Esophagus squamous epithelium (tissue), 5 donors: ENCODE results near the gene STX10. TPM values are rescaled to one million over a fixed set of nuclear protein-coding genes. Genes with fewer than 3 reads are reported as not detected.

Source experiments
- DNase-seq: peaks from one replicate; lab custom pipeline; 2025; lab: John Stamatoyannopoulos, UW
- H3K27ac ChIP-seq, 4 donors: fragments of 200-600 bp; sonication (generic); one replicate each; pipeline ENCODE4 v1.5.1; 2016 to 2019; ENCODE audit warnings: mild to moderate bottlenecking in 1 of 4
- H3K27me3 ChIP-seq, 4 donors: fragments of 200-600 bp; sonication (generic); 1 replicate in 3 of 4; 2 replicates in 1 of 4; pipeline versions ENCODE4 v1.5.1 to v1.6.0; 2017 to 2021; ENCODE audit warnings: antibody characterized with exemption in 1 of 4
- H3K36me3 ChIP-seq, 3 donors: fragments of 200-600 bp; sonication (generic); one replicate each; pipeline ENCODE4 v1.5.1; 2016 to 2019
- H3K4me1 ChIP-seq, 3 donors: fragments of 200-600 bp; sonication (generic); one replicate each; pipeline ENCODE4 v1.5.1; 2017 to 2019
- H3K4me3 ChIP-seq, 4 donors: fragments of 200-600 bp; sonication (generic); 1 replicate in 3 of 4; 2 replicates in 1 of 4; pipeline ENCODE4 v1.5.1; 2016 to 2019; ENCODE audit warnings: mild to moderate bottlenecking in 2 of 4, moderate library complexity in 1 of 4
- H3K9me3 ChIP-seq, 3 donors: fragments of 200-600 bp; sonication (generic); one replicate each; pipeline ENCODE4 v1.5.1; 2016 to 2019
- POLR2A ChIP-seq, 4 donors: fragments of 450-650 bp; IDR thresholded peaks; one replicate each; pipeline ENCODE4 v1.6.1; 2017; ENCODE audit warnings: antibody characterized with exemption in 4 of 4, mild to moderate bottlenecking in 4 of 4, moderate library complexity in 3 of 4
- WGBS, 2 donors: methylation state at CpG; one replicate each; pipeline ENCODE4 v1.1.5; 2018; 5-methylcytosine and 5-hydroxymethylcytosine counted together
- intact Hi-C: fragments of 100-400 bp; cut with DNase I; formaldehyde crosslinking; loops from one replicate; pipeline ENCODE4 v1.15.0; 2022
- total RNA-seq, 4 donors: library from RNA; depleted of rRNA; stranded (reverse); fragments of >200 nt; gene quantifications; one replicate each; pipeline ENCODE4 v1.1.0, GENCODE V29; 2016
- TF ChIP-seq, protein P1 (sequence below), 6 experiments: fragments of 450-650 bp in 4 of 6; fragments of 200-600 bp in 2 of 6; sonication (generic) in 2 of 6; IDR thresholded peaks; one replicate each; pipeline ENCODE4 v1.5.1; 2016 to 2019; ENCODE audit warnings: antibody characterized with exemption in 6 of 6, mild to moderate bottlenecking in 4 of 6, moderate library complexity in 4 of 6
- donor health status: DM: yes; HTN: yes; CAD: no.

The STX10 gene
- total RNA-seq, 4 donors from 2014 or later, result 50.3 to 80.4 (median 69.3) TPM

DNA sequence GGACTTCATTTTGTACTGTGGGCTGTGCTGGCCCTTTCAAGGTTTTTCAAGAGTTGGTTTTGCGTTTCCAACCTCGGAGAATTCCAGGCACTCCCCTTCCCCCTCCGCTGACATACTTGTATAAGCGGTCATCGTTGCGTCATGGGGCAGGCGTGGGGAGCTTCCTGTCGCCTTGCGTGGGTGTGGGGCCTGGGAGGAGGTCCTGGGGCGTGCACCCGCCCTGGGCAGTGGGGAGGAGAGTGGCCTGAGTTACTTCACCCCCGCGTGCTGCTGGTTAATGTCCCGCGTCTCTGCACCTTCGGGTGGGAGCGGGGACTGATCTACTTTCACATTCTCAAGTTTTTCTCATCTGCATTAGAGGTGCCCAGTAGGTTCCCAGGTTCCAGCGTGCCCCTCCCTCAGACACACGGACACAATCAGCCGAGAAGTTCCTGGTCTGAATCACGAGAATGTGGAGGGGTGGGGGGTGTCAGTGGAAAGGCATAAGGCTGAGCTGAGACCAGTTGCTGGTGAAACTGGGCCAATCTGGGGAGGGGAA lies 4.1 kb upstream of the STX10 start:
- H3K9me3 ChIP-seq, result no peaks in the 10 kb centered on the region
- H3K4me1 ChIP-seq, result peaks cover 16 to 50% (median 21%) of the 10 kb centered on the region in 3 donors
- H3K36me3 ChIP-seq, result peaks cover 0 to 4% (median 0%) of the 10 kb centered on the region in 3 donors
- peak overlapping the region; percentile 85 to 99 (median 92) for H3K4me3 ChIP-seq
- TF ChIP-seq POLR2A (IDR thresholded peaks at IDR 0.05), result peak in 3 of 4 donors; percentile 55 to 85 (median 59)
- TF ChIP-seq, protein P1, sequence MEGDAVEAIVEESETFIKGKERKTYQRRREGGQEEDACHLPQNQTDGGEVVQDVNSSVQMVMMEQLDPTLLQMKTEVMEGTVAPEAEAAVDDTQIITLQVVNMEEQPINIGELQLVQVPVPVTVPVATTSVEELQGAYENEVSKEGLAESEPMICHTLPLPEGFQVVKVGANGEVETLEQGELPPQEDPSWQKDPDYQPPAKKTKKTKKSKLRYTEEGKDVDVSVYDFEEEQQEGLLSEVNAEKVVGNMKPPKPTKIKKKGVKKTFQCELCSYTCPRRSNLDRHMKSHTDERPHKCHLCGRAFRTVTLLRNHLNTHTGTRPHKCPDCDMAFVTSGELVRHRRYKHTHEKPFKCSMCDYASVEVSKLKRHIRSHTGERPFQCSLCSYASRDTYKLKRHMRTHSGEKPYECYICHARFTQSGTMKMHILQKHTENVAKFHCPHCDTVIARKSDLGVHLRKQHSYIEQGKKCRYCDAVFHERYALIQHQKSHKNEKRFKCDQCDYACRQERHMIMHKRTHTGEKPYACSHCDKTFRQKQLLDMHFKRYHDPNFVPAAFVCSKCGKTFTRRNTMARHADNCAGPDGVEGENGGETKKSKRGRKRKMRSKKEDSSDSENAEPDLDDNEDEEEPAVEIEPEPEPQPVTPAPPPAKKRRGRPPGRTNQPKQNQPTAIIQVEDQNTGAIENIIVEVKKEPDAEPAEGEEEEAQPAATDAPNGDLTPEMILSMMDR (IDR thresholded peaks at IDR 0.05), result no peak
- H3K27me3 ChIP-seq, result no peaks in the 10 kb centered on the region
- intact Hi-C loops, result no loop called here
- peak; percentile 60 for DNase-seq
- WGBS, 2 donors, result 0% methylated on average over 3 to 5 of the region's 21 CpGs
- H3K27ac ChIP-seq, result peak overlapping the region; percentile 96 to 100 (median 100)

DNA sequence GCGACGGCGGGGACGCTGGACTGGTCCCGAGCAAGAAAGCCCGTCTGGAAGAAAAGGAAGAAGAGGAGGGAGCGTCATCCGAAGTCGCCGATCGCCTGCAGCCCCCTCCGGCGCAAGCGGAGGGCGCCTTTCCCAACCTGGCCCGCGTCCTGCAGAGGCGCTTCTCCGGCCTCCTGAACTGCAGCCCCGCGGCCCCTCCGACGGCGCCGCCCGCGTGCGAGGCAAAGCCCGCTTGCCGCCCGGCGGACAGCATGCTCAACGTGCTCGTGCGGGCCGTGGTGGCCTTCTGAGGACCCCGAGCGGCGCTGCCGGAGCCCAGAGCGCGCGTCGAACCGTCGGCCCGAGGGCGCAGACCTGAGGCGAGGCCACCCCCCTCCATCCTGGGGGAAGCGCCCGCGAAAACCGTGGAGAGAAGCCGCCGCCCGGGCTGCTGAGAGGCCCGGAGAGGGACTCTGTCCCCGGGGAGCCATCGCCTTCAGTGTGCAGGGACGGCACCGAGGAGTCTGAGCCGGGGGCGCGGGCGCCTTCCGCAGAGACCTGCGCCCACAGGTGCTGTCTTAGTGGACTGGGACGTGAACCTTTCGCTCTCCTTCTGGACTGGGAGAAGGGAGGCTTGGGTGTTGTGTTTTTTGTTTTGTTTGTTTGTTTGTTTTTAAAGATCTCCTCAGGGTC lies 3.5 kb upstream of the STX10 start:
- no peaks in the 10 kb centered on the region for H3K9me3 ChIP-seq
- intact Hi-C loops, result no loop called here
- peaks cover 0 to 4% (median 0%) of the 10 kb centered on the region in 3 donors for H3K36me3 ChIP-seq
- WGBS, 2 donors, result 0 to 1% methylated on average over 14 to 22 of the region's 69 CpGs
- no peak for TF ChIP-seq POLR2A (IDR thresholded peaks at IDR 0.05)
- TF ChIP-seq, protein P1 (IDR thresholded peaks at IDR 0.05), result peak in 1 of 6 experiments; percentile 2
- no peak for DNase-seq
- H3K27me3 ChIP-seq, result no peaks in the 10 kb centered on the region
- peaks cover 21 to 56% (median 27%) of the 10 kb centered on the region in 3 donors for H3K4me1 ChIP-seq
- H3K27ac ChIP-seq, result peak overlapping the region; percentile 96 to 100 (median 100)
- peak overlapping the region; percentile 85 to 99 (median 92) for H3K4me3 ChIP-seq

DNA sequence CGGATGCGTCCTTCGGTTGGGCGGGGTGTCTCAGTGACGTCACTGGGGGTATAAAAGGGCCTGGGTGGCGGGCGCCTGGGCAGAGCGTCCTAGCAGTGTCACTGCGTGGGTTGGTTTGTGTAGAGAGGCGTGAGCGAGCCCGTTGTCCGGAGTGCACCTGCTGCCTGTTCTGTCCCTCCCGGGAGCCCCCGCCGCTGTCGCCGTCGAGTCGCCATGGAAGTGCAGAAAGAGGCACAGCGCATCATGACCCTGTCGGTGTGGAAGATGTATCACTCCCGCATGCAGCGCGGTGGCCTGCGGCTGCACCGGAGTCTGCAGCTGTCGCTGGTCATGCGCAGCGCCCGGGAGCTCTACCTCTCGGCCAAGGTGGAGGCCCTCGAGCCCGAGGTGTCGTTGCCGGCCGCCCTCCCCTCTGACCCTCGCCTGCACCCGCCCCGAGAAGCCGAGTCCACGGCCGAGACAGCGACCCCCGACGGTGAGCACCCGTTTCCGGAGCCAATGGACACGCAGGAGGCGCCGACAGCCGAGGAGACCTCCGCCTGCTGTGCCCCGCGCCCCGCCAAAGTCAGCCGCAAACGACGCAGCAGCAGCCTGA lies 2.9 kb upstream of the STX10 start:
- DNase-seq, result peak; percentile 62
- H3K36me3 ChIP-seq, result peaks cover 0 to 4% (median 0%) of the 10 kb centered on the region in 3 donors
- H3K4me1 ChIP-seq, result peaks cover 27 to 62% (median 30%) of the 10 kb centered on the region in 3 donors
- TF ChIP-seq POLR2A (IDR thresholded peaks at IDR 0.05), result peak; percentile 87 to 100 (median 96)
- TF ChIP-seq, protein P1 (IDR thresholded peaks at IDR 0.05), result peak in 3 of 6 experiments; percentile 11 to 33 (median 31)
- 0% methylated on average over 5 of the region's 59 CpGs; no CpG with 5 or more reads in 1 of the 2 donors for WGBS, 2 donors
- H3K9me3 ChIP-seq, result no peaks in the 10 kb centered on the region
- H3K27ac ChIP-seq, result peak overlapping the region; percentile 96 to 100 (median 100)
- intact Hi-C loops, result no loop called here
- H3K4me3 ChIP-seq, result peak overlapping the region; percentile 85 to 99 (median 92)
- no peaks in the 10 kb centered on the region for H3K27me3 ChIP-seq

DNA sequence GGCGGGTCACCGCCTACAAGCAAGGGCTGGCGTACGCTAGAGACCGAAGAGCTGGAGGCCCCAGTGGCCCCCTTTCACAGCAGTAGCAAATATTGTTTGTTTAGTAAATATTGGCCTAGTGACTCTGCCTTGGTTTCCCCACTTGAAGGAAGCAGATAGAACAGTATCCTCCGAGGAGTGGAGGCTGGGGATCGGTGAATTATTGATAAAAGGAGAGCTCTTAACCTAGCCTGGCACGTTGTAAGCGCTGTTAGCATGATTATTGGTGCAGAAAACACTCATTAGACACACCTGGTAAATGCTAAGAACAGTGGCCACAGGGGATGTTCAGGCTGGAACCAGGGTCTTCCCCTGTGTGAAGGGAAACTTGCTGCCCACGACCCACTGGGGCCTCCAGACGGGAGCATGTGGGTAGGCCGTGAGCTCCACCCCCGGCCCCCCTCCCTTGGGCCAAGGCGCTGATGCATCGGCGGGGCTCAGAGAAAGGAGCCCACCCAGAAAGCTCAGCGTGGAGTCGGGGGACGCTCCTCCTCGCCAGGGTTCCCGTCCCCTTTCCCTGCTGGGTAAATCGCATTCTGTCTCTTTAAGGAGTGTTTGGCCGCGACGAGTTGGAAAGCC lies 2.3 kb upstream of the STX10 start:
- no peak for DNase-seq
- 0% methylated on average over 5 to 9 of the region's 25 CpGs for whole genome bisulfite sequencing, 2 donors
- Histone ChIP-seq H3K27me3 (no peaks in the 10 kb centered on the region), H3K4me3 (peak overlapping the region; percentile 85 to 99 (median 92)), H3K36me3 (peaks cover 0 to 4% (median 0%) of the 10 kb centered on the region in 3 donors), H3K27ac (peak overlapping the region; percentile 96 to 100 (median 100)), H3K9me3 (no peaks in the 10 kb centered on the region), H3K4me1 (peaks cover 27 to 62% (median 30%) of the 10 kb centered on the region in 3 donors)
- TF ChIP-seq, protein P1 (IDR thresholded peaks at IDR 0.05), result no peak
- no peak for TF ChIP-seq POLR2A (IDR thresholded peaks at IDR 0.05)
- intact Hi-C loops, result no loop called here
